22Rv1 (cell line): ENCODE data around the gene S100G.

Experiments
- ZFX ChIP-seq: fragments of 450-650 bp; IDR thresholded peaks from 2 replicates; pipeline ENCODE4 v1.6.1; 2017; ENCODE audit warnings: antibody characterized with exemption, borderline replicate concordance
- TF ChIP-seq, protein P1 (sequence below): fragments of 450-650 bp; IDR thresholded peaks from 2 replicates; pipeline ENCODE4 v1.5.1; 2017; ENCODE audit warnings: mild to moderate bottlenecking

GRCh38 chrX:16612257-16612897 lies 37.6 kb upstream of the S100G start:
- TF ChIP-seq, protein P1, sequence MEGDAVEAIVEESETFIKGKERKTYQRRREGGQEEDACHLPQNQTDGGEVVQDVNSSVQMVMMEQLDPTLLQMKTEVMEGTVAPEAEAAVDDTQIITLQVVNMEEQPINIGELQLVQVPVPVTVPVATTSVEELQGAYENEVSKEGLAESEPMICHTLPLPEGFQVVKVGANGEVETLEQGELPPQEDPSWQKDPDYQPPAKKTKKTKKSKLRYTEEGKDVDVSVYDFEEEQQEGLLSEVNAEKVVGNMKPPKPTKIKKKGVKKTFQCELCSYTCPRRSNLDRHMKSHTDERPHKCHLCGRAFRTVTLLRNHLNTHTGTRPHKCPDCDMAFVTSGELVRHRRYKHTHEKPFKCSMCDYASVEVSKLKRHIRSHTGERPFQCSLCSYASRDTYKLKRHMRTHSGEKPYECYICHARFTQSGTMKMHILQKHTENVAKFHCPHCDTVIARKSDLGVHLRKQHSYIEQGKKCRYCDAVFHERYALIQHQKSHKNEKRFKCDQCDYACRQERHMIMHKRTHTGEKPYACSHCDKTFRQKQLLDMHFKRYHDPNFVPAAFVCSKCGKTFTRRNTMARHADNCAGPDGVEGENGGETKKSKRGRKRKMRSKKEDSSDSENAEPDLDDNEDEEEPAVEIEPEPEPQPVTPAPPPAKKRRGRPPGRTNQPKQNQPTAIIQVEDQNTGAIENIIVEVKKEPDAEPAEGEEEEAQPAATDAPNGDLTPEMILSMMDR, result no peak
- no peak for TF ChIP-seq ZFX
